NCI-H748 (cell line): ENCODE measurements around the gene HDAC9.
"Not testable (repeated sequence)": the region's sequence is repeated elsewhere in the genome, so short reads cannot be mapped to it uniquely, and the experiment has no call there.

Experiments used
- DNase-seq: peaks from one replicate; lab custom pipeline; 2025; ENCODE audit not compliant: unreplicated experiment; lab: John Stamatoyannopoulos, UW

The HDAC9 gene

GRCh38 chr7:18995811-18996426 lies 500.4 kb downstream of the HDAC9 start:
- DNase-seq: no peak

- DNase-seq: no peak
These were observed 501.0 kb downstream of the HDAC9 start for GRCh38 chr7:18996583-18996982.

GRCh38 chr7:18997477-18998150 lies 502.1 kb downstream of the HDAC9 start:
- no peak for DNase-seq

DNA sequence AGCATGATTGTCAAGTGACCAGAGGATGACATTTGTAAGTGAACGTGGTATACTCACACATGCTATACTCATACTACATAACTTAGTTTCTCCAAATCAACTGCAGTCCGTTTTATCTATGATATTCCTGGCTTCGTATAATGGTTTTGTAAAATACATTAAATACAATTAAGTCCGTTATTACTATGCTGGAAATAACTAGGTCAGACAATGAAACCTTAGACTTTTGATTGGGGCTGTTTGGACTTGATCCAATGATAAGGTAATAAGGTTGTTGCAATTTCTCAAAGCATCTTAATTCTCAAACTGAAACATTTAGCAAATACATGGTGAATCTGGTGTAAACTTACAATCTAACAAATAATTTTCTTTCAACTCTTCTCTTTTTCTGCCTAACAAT lies 504.9 kb downstream of the HDAC9 start:
- DNase-seq: no peak

- no peak for DNase-seq
These were observed 506.3 kb downstream of the HDAC9 start for GRCh38 chr7:19001854-19002253.

DNA sequence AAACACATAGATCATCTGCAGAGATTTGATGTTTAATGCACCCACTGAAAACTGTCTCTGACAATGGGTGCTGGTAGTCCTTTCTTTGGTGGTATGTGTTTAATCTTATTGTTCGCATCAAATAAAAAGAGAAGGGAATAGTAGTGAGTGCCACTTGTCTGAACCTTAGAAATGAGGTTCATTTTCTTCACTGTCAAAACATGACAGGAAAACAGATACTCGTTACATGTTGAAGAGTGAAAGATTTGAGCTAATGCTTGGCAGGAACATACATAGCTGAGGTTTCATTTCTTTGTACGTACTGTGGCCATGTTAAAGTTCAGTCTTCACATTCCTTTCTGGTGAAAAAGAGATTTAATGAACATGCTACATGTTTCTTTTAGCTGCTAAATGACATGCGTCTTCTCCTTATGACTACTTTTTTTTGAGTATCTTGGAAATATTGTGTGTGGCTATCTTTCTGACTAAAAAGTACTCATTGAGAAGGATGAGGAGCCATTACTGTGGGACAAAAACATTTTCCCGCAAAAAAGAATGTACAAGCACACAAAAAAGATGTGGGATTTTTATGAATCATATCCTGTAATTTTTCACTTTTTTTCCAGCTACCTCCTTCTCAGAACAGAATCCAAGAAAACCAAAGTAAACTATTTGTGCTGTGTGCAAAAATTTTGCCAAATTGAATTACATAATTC lies 513.8 kb downstream of the HDAC9 start:
- no peak for DNase-seq

GRCh38 chr7:19009936-19010280 lies 514.4 kb downstream of the HDAC9 start:
- no peak for DNase-seq

- no peak for DNase-seq
These were observed 515.7 kb downstream of the HDAC9 start for GRCh38 chr7:19011212-19011611.

DNA sequence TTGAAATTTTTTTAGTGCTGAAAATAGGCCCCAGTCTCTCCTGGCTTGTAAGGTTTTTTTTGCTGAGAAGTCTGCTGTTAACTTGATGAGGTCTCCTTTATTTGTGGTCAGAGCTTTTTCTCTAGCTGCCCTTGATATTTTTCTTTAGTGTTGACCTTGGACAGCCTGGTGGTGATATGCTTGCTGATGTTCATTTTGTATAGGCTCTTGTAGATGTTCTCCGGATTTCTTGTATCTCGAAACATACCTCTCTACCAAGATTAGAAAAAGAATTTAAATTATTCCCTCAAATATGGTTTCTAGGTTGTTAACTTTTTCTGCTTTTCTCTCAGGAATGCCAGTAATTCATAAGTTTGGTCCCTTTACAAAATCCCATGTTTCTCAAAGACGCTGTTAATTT lies 519.5 kb downstream of the HDAC9 start:
- no peak for DNase-seq

GRCh38 chr7:19016140-19016539 lies 520.6 kb downstream of the HDAC9 start:
- no peak for DNase-seq

GRCh38 chr7:19017374-19017773 lies 521.8 kb downstream of the HDAC9 start:
- no peak for DNase-seq

GRCh38 chr7:19020062-19020461 lies 524.5 kb downstream of the HDAC9 start:
- no peak for DNase-seq

GRCh38 chr7:19020711-19021110 lies 525.2 kb downstream of the HDAC9 start:
- DNase-seq: no peak

DNA sequence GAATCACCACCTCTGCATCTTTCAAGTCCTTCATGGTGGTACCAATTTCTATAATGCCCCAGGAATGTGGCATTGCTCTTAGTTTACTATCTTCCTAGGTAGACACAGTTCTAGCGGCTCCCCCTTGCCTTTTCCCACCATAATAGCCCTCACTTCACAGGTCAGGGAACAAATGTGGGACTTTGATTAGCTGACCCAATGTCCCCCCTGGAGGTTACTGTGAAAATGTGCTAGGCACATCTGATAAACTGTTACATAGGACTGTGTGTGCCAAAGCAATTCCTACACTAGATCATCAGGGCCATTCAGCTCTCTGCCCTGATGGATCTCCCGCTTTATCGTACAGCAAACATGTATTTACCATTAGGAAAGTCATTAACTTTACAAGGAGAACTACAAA lies 527.9 kb downstream of the HDAC9 start:
- no peak for DNase-seq

DNA sequence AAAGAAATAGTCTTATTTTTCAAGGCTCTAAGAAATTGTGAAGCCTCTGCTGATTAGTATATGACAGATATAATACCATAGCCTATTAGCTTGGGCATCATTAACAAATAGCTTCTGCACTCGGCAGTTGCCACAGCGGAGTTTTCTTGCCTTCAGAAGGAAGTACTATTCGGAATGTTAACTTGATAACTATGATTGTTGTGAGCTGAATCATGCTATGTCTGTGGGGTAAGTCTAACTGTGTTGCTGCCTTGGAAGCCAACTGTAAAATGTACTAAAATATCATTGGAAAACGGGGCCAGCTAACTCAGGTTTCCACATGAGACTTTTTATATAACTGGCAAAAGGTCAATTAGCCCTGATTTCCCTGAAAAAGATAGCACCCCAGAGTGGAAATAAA lies 528.7 kb downstream of the HDAC9 start:
- DNase-seq: no peak

GRCh38 chr7:19026888-19027287 lies 531.3 kb downstream of the HDAC9 start:
- no peak for DNase-seq

DNA sequence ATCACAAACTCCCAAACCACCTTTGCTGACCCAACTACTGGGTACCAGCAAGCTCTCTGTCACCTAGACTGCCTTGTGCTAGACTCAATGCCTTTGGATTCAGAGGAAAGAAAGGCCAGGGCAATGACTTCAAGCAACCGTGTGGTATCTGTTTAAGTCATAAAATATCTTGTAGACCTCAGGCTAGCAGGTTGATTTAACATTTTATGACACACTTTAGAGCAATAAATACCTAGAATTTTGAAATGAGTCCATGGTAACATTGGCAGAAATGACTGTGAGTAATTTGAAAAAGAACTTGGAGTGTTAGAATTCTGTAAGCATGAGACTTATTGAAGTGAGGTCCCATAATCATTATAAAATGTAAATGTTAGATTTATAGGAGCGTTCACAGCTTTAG lies 534.7 kb downstream of the HDAC9 start:
- no peak for DNase-seq

- DNase-seq: not testable (repeated sequence)
These were observed 537.4 kb downstream of the HDAC9 start for GRCh38 chr7:19032942-19033341.

DNA sequence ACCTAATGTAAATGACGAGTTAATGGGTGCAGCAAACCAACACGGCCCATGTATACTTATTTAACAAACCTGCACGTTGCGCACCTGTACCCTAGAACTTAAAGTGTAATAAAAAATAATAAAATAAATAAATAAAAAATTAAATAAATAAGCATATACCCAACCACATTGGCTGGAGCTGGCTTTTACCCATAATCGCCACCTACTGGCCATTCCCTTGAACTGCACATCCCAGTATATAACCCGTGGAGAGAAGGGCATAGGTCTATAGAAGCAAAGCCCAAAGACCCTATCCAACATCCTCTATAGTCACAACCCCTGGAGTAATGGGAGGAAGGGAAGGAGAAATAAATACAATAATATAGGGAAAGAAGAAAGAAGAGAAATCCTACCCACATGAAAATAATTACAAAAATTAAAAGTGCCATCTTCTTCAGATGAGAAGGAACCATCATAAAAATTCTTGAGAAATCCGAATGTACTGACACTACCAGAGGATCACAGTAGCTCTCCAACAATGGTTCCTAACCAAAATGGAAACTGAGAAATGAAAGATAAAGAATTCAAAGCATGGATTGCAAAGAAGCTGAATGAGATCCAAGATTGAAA lies 556.3 kb downstream of the HDAC9 start:
- DNase-seq: peak; percentile 16
